Testis (tissue), 3 donors: ENCODE measurements around the gene HIRIP3. TPM values are rescaled to one million over a fixed set of nuclear protein-coding genes. Genes with fewer than 3 reads are reported as not detected.

Experiments used
- DNase-seq: peaks from one replicate; pipeline ENCODE4 v3.0.0-alpha.2; 2019
- H3K27ac ChIP-seq, 2 donors: fragments of 200-600 bp; sonication (generic); one replicate each; pipeline ENCODE4 v1.5.1; 2019
- H3K27me3 ChIP-seq: fragments of 200-600 bp; sonication (generic); one replicate; pipeline ENCODE4 v1.5.1; 2019
- H3K36me3 ChIP-seq: fragments of 200-600 bp; sonication (generic); one replicate; pipeline ENCODE4 v1.5.1; 2017; ENCODE audit warnings: low read depth; ENCODE audit errors: missing control alignments
- H3K4me1 ChIP-seq: fragments of 200-600 bp; sonication (generic); one replicate; pipeline ENCODE4 v1.5.1; 2019
- H3K4me3 ChIP-seq, 2 donors: fragments of 200-600 bp; sonication (generic); one replicate each; pipeline ENCODE4 v1.5.1; 2017 to 2019
- H3K9me3 ChIP-seq: fragments of 200-600 bp; sonication (generic); one replicate; pipeline ENCODE4 v1.5.1; 2017
- POLR2A ChIP-seq: fragments of 450-650 bp; IDR thresholded peaks from one replicate; pipeline ENCODE4 v1.6.1; 2017; ENCODE audit warnings: antibody characterized with exemption, mild to moderate bottlenecking, moderate library complexity
- WGBS, 2 donors: methylation state at CpG; one replicate each; pipeline ENCODE4 v1.1.5; 2018; 5-methylcytosine and 5-hydroxymethylcytosine counted together
- intact Hi-C: fragments of 100-400 bp; cut with DNase I; formaldehyde crosslinking; loops from one replicate; pipeline ENCODE4 v1.15.1; 2023; ENCODE audit warnings: low total_unique reads
- polyA plus RNA-seq: library from polyadenylated mRNA; stranded (reverse); fragments of 350-450 nt; fragmentation: Illumina TruSeq; extraction: RNeasy Lipid Tissue Mini Kit (QIAGEN cat#74804); gene quantifications from one replicate; pipeline ENCODE4 v1.2.3, GENCODE V29; 2014; ENCODE audit warnings: low read depth, low replicate concordance; ENCODE audit not compliant: insufficient read depth
- total RNA-seq, 2 donors: library from RNA; depleted of rRNA; stranded (reverse); fragments of >200 nt; gene quantifications; one replicate each; pipeline ENCODE4 v1.2.3, GENCODE V29; 2016
- TF ChIP-seq, protein P1 (sequence below), 3 experiments: fragments of 450-650 bp in 2 of 3; fragments of 200-600 bp in 1 of 3; sonication (generic) in 1 of 3; IDR thresholded peaks; one replicate each; pipeline ENCODE4 v1.5.1; 2016 to 2019; ENCODE audit warnings: antibody characterized with exemption in 3 of 3, mild to moderate bottlenecking in 2 of 3, moderate library complexity in 1 of 3

The HIRIP3 gene
- total and polyA plus RNA-seq, 3 donors from 2014 or later = 32.1 to 57.3 (median 40.2) TPM

DNA sequence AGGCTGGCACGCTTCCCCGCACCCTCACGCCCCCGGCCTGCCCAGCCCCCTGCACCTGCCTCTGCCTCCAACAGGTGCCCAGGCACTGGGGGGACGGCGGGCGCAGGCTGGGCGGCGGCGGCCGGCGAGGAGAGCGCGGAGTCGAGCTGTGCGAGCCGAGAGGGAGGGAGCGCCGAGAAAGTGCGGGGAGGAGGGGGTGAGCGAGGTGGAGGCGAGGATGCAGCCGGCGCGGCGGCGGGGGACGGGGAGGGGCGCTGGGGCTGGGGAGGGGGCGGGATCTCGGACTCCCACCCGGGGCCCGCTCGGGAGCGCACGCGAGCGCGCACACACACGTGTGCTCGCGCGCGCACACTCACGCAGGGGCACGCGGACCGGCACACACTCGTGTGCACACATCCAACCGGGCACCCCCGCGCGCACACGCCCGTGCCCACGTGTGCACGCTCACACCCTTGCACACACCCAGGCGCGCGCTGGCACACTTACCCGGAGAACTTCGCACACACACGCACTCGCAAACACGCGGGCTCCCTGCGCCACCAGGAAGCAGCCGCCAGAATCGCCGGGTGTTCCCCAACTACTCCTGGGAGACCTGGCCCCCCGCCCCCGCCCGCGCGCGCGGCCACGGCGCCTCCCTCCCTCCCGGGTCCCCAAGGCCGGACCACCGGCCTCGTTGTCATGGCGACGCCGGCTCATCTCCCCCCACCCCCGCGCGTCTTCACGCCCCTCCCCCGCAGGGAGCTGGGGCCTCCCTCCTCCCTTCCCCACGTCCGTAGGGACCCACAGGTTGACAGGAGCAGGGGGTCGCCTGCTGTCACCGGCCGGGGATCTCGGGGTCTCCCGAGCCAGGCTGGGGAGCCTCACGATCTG, 15.7 kb upstream of the HIRIP3 start, which contains the start of gene DOC2A:
Gene DOC2A (minus strand): TSS at position 184 of the 870 bp plus-strand sequence. CDS start 805 bp downstream, outside the sequence.
- intact Hi-C loops = no loop called here
- whole genome bisulfite sequencing, 2 donors = 0 to 2% methylated on average over 21 to 57 of the region's 99 CpGs

DNA sequence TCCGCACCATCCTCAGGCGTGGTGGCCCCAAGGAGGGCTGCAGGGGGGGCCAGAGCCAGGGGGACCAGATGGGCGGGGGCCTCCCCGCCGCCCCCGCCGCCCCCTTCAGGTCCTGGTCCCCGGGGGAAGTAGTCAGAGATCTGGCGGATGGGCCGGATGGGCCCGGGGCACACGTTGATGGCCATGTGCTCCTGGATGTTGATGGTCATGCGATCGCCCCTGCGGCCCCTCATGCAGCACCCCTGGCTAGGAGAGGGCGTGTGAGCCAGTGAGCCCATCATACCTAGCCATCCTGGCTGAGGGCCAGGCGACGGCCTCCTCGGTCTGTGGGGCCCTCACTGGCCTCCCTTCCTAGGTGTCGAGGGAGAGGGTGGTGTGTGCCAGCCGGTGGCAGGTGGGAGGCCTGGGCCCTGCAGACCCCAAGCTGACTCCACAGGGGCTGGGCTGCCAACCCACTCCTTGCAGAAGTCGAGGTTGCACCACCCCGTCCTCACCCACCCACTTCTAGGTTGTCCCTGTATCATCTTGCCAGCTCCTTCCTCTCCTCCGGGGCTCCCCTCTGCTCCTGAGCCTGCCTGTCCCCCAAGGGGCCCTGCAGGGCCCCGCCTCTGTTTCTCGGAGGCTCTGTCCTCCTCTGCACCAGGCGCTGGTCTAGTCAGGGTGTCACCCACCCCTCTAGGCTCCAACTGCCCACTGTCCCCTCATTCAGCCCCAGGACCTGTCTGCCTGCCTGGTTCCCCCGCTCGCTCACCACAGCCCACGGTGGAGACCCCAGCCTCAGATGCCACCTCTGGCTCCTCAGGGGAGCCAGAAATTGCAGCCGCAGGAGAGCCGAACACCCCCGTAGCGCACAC, 14.8 kb upstream of the HIRIP3 start:
- H3K27ac ChIP-seq = no peak overlapping the region
- TF ChIP-seq POLR2A = no peak
- TF ChIP-seq, protein P1, sequence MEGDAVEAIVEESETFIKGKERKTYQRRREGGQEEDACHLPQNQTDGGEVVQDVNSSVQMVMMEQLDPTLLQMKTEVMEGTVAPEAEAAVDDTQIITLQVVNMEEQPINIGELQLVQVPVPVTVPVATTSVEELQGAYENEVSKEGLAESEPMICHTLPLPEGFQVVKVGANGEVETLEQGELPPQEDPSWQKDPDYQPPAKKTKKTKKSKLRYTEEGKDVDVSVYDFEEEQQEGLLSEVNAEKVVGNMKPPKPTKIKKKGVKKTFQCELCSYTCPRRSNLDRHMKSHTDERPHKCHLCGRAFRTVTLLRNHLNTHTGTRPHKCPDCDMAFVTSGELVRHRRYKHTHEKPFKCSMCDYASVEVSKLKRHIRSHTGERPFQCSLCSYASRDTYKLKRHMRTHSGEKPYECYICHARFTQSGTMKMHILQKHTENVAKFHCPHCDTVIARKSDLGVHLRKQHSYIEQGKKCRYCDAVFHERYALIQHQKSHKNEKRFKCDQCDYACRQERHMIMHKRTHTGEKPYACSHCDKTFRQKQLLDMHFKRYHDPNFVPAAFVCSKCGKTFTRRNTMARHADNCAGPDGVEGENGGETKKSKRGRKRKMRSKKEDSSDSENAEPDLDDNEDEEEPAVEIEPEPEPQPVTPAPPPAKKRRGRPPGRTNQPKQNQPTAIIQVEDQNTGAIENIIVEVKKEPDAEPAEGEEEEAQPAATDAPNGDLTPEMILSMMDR (IDR thresholded peaks at IDR 0.05) = no peak
- no peaks in the 10 kb centered on the region for H3K27me3 ChIP-seq
- peaks cover 8% of the 10 kb centered on the region for H3K4me1 ChIP-seq
- intact Hi-C loops = no loop called here
- no peak for DNase-seq
- 22 to 23% methylated on average over 12 to 31 of the region's 34 CpGs for WGBS, 2 donors
- peak overlapping the region in 1 of 2 donors; percentile 44 for H3K4me3 ChIP-seq
- H3K9me3 ChIP-seq = no peaks in the 10 kb centered on the region
- no peaks in the 10 kb centered on the region for H3K36me3 ChIP-seq

More for the DNA sequence above, 15.7 kb upstream of the HIRIP3 start, which contains the start of gene DOC2A:
- Histone ChIP-seq H3K36me3 (no peaks in the 10 kb centered on the region), H3K4me3 (peak within 1 kb of the TSS in 1 of 2 donors; percentile 44), H3K4me1 (peaks cover 8% of the 10 kb centered on the region), H3K27ac (no peak within 1 kb of the TSS), H3K27me3 (no peaks in the 10 kb centered on the region), H3K9me3 (no peaks in the 10 kb centered on the region)
- no peak for DNase-seq
- no peak for TF ChIP-seq POLR2A
- TF ChIP-seq, protein P1 (IDR thresholded peaks at IDR 0.05) = no peak

DNA sequence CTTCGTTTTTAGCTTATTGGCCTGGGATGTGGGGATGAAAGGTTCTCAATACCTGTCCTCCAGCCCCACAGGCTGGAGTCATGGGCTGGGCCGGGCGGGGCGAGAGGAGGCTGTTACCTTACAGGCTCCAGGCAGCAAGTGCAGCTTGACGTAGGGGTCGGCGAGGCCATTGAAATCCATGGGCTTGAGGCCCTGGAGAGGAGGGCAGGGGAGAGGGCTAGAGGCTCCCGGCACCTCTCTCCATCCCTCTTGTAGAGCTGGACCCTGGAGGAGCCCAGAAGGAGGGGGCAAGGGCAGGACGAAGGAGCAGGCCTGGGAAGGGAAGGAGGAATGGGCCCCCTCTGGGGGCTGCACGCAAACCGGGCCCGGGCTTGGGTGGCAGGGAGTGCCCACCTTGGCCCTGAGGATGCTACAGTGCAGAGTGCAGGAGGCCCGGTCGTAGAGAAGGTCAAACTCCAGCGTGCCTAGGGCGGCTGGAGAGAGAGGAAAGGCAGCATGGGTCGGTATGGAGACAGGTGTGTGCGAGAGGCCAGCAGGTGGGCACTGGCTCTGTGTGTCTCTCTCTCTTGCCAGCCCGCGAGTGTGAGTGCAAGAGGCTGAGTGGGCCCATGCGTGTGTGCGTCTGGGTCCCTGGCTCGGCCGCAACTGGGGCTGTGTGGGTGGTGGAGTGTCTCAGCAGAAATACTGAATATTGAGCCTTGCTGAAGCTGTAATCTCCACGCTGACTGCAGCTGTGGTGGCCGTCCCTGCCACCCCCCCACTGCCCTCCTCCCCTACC, 13.9 kb upstream of the HIRIP3 start:
- H3K9me3 ChIP-seq = no peaks in the 10 kb centered on the region
- no peak for DNase-seq
- intact Hi-C loops = no loop called here
- H3K4me3 ChIP-seq = no peak overlapping the region
- H3K27ac ChIP-seq = no peak overlapping the region
- no peaks in the 10 kb centered on the region for H3K27me3 ChIP-seq
- 64 to 72% methylated on average over 22 to 25 of the region's 26 CpGs for WGBS, 2 donors
- H3K4me1 ChIP-seq = peaks cover 8% of the 10 kb centered on the region
- no peaks in the 10 kb centered on the region for H3K36me3 ChIP-seq
- TF ChIP-seq, protein P1 (IDR thresholded peaks at IDR 0.05) = no peak
- no peak for TF ChIP-seq POLR2A

DNA sequence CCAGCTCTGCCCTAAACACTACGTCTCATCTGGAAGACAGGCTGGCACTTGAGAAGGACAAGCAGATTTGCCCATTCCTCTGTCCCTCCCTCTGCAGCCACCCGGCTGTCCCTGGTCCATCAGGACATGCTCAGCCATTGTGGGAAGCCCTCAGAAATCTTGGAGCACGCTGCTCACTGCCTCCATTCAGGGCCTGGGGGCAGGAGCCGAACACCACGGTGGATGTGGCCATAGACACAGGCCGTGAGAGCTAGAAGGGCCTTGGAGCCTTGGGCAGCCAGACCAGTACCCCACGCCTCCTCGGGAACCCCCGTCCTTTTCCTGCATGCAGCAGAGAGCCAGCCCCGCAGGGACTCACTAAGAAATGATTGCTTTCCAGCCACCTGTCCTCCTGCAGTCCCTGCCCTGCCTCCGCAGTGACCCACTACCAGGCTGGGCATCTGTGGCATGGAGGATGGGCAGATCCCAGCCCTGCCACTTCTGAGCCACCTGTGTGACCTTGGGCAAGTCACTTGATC, 12.0 kb upstream of the HIRIP3 start:
- TF ChIP-seq, protein P1 (IDR thresholded peaks at IDR 0.05) = no peak
- TF ChIP-seq POLR2A = no peak
- DNase-seq = no peak
- Histone ChIP-seq H3K4me3 (no peak overlapping the region), H3K27ac (no peak overlapping the region), H3K27me3 (no peaks in the 10 kb centered on the region), H3K36me3 (no peaks in the 10 kb centered on the region), H3K4me1 (peaks cover 8% of the 10 kb centered on the region), H3K9me3 (no peaks in the 10 kb centered on the region)
- 71 to 100% methylated on average over 1 to 11 of the region's 11 CpGs for WGBS, 2 donors
- intact Hi-C loops = no loop called here
